ENCODE measurements around the gene FEV. TPM values are rescaled to one million over a fixed set of nuclear protein-coding genes. Genes with fewer than 3 reads are reported as not detected.

FEV gene
- total RNA-seq, 1 donor, result not detected

DNA sequence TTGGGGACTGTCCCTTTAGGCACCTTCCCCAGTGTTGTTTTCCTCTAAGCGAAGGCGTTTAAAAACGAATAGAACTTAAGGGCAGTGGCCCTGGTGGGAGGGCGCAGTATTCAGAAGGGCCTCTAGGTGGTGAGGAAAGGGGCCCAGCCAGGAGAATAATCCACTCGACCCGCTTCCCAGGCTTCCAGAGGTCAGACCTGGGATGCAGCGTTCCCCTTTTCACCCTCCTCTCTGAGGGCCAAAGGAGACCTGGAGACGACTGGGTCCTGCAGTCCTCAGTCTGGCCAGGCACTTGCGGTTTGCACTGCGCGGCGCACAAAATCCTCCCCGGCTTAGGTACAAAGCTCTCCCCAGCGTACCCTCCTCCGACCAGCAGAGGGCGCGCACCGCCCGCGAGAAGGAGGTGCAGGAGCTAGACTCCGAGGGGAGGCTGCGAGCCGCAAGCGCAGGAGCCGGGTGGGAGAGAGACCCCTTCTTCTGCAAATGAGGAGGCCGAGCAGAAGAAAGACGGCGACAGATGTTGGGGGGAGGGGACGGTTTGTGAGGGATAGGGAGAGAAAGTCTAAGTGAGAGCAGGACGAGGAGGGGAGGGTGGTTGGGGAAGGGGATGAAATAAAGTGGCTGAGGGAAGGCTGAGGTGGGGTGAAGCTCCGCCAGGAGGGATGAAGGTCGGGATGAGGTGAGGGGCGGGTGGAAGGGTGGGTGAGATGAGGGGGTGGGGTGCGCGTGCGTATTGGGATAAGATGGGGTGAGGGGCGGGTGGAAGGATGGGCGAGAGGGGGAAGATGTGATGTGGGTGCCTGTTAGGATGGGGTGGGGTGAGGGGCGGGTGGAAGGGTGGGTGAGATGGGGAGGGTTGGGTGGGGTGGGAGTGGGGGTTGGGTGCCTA lies 4.9 kb downstream of the FEV start:
- Histone ChIP-seq H3K4me3 (ENCODE audit: insufficient read depth, low read length) (peak overlapping the region; percentile 41), H3K4me1 (ENCODE audit: insufficient read depth, low read length) (no peaks in the 10 kb centered on the region), H2AFZ (ENCODE audit: low read length) (peak overlapping the region; percentile 75), H3K27ac (ENCODE audit: low read depth, low read length) (no peak overlapping the region), H4K20me1 (ENCODE audit: insufficient read depth, low read length) (no peaks in the 10 kb centered on the region), H3K79me2 (ENCODE audit: insufficient read depth, low read length) (no peaks in the 10 kb centered on the region), H3K9me3 (ENCODE audit: low read depth, low read length) (no peaks in the 10 kb centered on the region), H3K4me2 (ENCODE audit: insufficient read depth, low read length) (peak overlapping the region; percentile 75), H3K36me3 (ENCODE audit: insufficient read depth, low read length) (no peaks in the 10 kb centered on the region), H3K27me3 (ENCODE audit: insufficient read depth, low read length) (peaks cover 70% of the 10 kb centered on the region)
- DNase-seq (ENCODE audit: insufficient read length, low spot score, missing footprints), result peak; percentile 98
- TF ChIP-seq, protein P1, sequence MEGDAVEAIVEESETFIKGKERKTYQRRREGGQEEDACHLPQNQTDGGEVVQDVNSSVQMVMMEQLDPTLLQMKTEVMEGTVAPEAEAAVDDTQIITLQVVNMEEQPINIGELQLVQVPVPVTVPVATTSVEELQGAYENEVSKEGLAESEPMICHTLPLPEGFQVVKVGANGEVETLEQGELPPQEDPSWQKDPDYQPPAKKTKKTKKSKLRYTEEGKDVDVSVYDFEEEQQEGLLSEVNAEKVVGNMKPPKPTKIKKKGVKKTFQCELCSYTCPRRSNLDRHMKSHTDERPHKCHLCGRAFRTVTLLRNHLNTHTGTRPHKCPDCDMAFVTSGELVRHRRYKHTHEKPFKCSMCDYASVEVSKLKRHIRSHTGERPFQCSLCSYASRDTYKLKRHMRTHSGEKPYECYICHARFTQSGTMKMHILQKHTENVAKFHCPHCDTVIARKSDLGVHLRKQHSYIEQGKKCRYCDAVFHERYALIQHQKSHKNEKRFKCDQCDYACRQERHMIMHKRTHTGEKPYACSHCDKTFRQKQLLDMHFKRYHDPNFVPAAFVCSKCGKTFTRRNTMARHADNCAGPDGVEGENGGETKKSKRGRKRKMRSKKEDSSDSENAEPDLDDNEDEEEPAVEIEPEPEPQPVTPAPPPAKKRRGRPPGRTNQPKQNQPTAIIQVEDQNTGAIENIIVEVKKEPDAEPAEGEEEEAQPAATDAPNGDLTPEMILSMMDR (IDR thresholded peaks at IDR 0.05; ENCODE audit: extremely low read depth, low read depth, low read length), result peak; percentile 95

DNA sequence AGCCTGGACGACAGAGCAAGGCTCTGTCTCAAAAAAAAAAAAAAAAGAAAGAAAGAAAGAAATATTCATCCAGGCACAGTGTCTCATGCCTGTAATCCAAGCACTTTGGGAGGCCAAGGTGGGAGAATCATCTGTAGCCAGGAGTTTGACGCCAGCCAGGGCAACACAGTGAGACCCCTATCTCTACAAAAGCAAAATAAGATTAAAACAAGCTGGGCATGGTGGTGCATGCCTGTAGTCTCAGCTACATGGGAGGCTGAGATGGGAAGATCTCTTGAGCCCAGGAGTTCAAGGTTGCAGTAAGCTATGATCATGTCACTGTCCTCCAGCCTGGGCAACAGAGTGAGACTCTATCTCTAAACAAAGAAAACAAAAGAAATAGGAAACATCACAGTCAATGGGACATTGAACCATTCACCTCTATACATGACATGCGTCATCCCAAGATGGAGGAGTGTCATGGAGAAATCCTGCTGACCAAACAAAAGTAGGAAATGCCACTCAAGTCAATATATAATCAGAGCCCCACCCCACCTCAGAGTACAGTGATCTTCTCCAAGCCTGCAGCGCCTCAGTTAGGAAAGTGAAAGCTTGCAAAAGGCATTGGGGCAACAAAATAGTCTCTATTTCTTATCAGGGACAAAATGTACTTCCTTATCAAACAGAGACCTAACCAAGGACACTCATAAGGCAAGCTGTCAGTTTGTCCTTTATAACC lies 9.8 kb downstream of the FEV start:
- H3K9me3 ChIP-seq (ENCODE audit: low read depth, low read length), result no peaks in the 10 kb centered on the region
- no peak overlapping the region for H2AFZ ChIP-seq (ENCODE audit: low read length)
- no peak overlapping the region for H3K27ac ChIP-seq (ENCODE audit: low read depth, low read length)
- no peaks in the 10 kb centered on the region for H3K4me1 ChIP-seq (ENCODE audit: insufficient read depth, low read length)
- no peak overlapping the region for H3K4me3 ChIP-seq (ENCODE audit: insufficient read depth, low read length)
- DNase-seq (ENCODE audit: insufficient read length, low spot score, missing footprints), result no peak
- no peaks in the 10 kb centered on the region for H3K36me3 ChIP-seq (ENCODE audit: insufficient read depth, low read length)
- no peaks in the 10 kb centered on the region for H3K79me2 ChIP-seq (ENCODE audit: insufficient read depth, low read length)
- peaks cover 47% of the 10 kb centered on the region for H3K27me3 ChIP-seq (ENCODE audit: insufficient read depth, low read length)
- TF ChIP-seq, protein P1 (IDR thresholded peaks at IDR 0.05; ENCODE audit: extremely low read depth, low read depth, low read length), result no peak
- H4K20me1 ChIP-seq (ENCODE audit: insufficient read depth, low read length), result no peaks in the 10 kb centered on the region
- H3K4me2 ChIP-seq (ENCODE audit: insufficient read depth, low read length), result no peak overlapping the region

DNA sequence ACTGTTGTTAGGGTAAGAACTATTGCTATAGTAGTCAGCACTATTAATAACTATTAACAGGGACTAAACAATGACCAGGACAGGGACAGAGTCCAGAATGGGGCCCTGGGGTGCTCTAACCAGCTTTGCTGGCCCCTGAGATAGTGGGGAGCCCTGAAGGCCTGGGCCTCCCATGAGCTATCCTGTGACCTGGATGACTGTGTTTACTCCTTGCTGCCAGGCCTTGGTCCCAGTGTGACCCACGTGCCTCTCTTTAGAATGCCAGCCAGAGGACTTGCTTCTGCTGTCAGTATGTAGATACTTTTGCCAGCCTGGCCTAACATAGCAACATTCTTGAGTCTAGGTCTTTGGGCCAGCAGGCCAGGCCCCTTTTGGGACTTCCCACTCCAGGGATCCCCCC lies 14.1 kb downstream of the FEV start:
- TF ChIP-seq, protein P1 (IDR thresholded peaks at IDR 0.05; ENCODE audit: extremely low read depth, low read depth, low read length), result no peak

More for the DNA sequence above, 14.1 kb downstream of the FEV start:
- DNase-seq (ENCODE audit: insufficient read length, low spot score, missing footprints), result no peak
- no peaks in the 10 kb centered on the region for H3K79me2 ChIP-seq (ENCODE audit: insufficient read depth, low read length)
- no peaks in the 10 kb centered on the region for H4K20me1 ChIP-seq (ENCODE audit: insufficient read depth, low read length)
- H3K9me3 ChIP-seq (ENCODE audit: low read depth, low read length), result no peaks in the 10 kb centered on the region
- H3K4me1 ChIP-seq (ENCODE audit: insufficient read depth, low read length), result no peaks in the 10 kb centered on the region
- H3K4me3 ChIP-seq (ENCODE audit: insufficient read depth, low read length), result no peak overlapping the region
- H3K27me3 ChIP-seq (ENCODE audit: insufficient read depth, low read length), result peaks cover 35% of the 10 kb centered on the region
- H3K36me3 ChIP-seq (ENCODE audit: insufficient read depth, low read length), result no peaks in the 10 kb centered on the region
- no peak overlapping the region for H2AFZ ChIP-seq (ENCODE audit: low read length)
- no peak overlapping the region for H3K4me2 ChIP-seq (ENCODE audit: insufficient read depth, low read length)
- H3K27ac ChIP-seq (ENCODE audit: low read depth, low read length), result no peak overlapping the region

Measured in osteoblast (primary cell).